ENCODE data around the gene CFAP77. TPM values are rescaled to one million over a fixed set of nuclear protein-coding genes. Genes with fewer than 3 reads are reported as not detected.

Gene CFAP77
- total and polyA plus RNA-seq, 10 of the 15 experiments (the other 5 are each of a cell fraction or from before 2014, with no cell fraction given), result 0.33 TPM; not detected in 9

- H3K27me3 ChIP-seq (replicated peaks in 1 of 2; ENCODE audit: control insufficient read depth in 2 of 2, insufficient read depth in 2 of 2, low read length in 1 of 2), result peaks cover 0 to 12% of the 10 kb centered on the region in 2 experiments; a peak in 1 of 4 replicates
- no peak overlapping the region for H2AFZ ChIP-seq (ENCODE audit: control insufficient read depth, low read depth, low read length)
- RAD21 ChIA-PET (ENCODE audit: unreplicated experiment), result no interaction called here
- POLR2A ChIA-PET, result no interaction called here
- H3K9ac ChIP-seq (ENCODE audit: control insufficient read depth, insufficient read depth, low read length), result no peak overlapping the region
- DNase-seq (ENCODE audit: low read depth, low spot score) (no peak), ATAC-seq (no peak), FAIRE-seq (no peak)
- H3K4me1 ChIP-seq (ENCODE audit: control insufficient read depth, insufficient read depth, low read length), result peaks cover 17% of the 10 kb centered on the region
- intact Hi-C loops (cut with micrococcal nuclease; ENCODE audit: unreplicated experiment), result no loop called here
- no peak overlapping the region for H3K4me2 ChIP-seq (ENCODE audit: control insufficient read depth, insufficient read depth)
- H3K79me2 ChIP-seq (ENCODE audit: control insufficient read depth, insufficient read depth, low read length), result peaks cover 22% of the 10 kb centered on the region
- no peaks in the 10 kb centered on the region; a peak in 1 of 4 replicates for H3K36me3 ChIP-seq (ENCODE audit: control insufficient read depth in 2 of 2, insufficient read depth in 2 of 2, low read length in 1 of 2)
- no peak overlapping the region for H3K27ac ChIP-seq (ENCODE audit: control insufficient read depth, insufficient read depth)
- no peak overlapping the region for H3K4me3 ChIP-seq
- H4K20me1 ChIP-seq (ENCODE audit: control insufficient read depth, insufficient read depth), result no peaks in the 10 kb centered on the region
- CTCF ChIA-PET, result no interaction called here
- no TSS peak for BruUV-seq (replicated peaks)
- 65% methylated on average over 8 of the region's 8 CpGs for WGBS (ENCODE audit: insufficient coverage, insufficient replicate concordance, low lambda C conversion rate, missing lambda C conversion rate)
- H3K9me3 ChIP-seq (replicated peaks; ENCODE audit: control insufficient read depth, insufficient read depth, low read length), result no peaks in the 10 kb centered on the region
- in situ Hi-C loops (cut with MboI), result no loop called here
- SMC1A ChIA-PET (ENCODE audit: uncharacterized antibody, unreplicated experiment), result no interaction called here
- TF ChIP-seq SREBF2 (IDR thresholded peaks at IDR 0.05; ENCODE audit: low read length) (no peak), ZNF207 (IDR thresholded peaks at IDR 0.05; ENCODE audit: borderline replicate concordance) (no peak), ATF7 (IDR thresholded peaks at IDR 0.05; ENCODE audit: low read depth) (no peak), YY1 (IDR thresholded peaks at IDR 0.05; ENCODE audit: low read depth, low read length) (no peak), RFX5 (IDR thresholded peaks at IDR 0.05; ENCODE audit: low read depth, low read length) (no peak), KLF5 (IDR thresholded peaks at IDR 0.05; ENCODE audit: partially characterized antibody) (no peak), MTA3 (IDR thresholded peaks at IDR 0.05; ENCODE audit: borderline replicate concordance, low read length) (no peak), ZNF592 (IDR thresholded peaks at IDR 0.05) (no peak), ELK1 (IDR thresholded peaks at IDR 0.05; ENCODE audit: low read depth, low read length) (no peak), NR2C1 (IDR thresholded peaks at IDR 0.05) (no peak), CEBPB (IDR thresholded peaks at IDR 0.05; ENCODE audit: borderline replicate concordance in 1 of 2, low read depth in 2 of 2, low read length in 2 of 2) (no peak), BMI1 (IDR thresholded peaks at IDR 0.05; ENCODE audit: borderline replicate concordance) (no peak), CREB1 (IDR thresholded peaks at IDR 0.05; ENCODE audit: low read depth) (no peak), RUNX3 (IDR thresholded peaks at IDR 0.05; ENCODE audit: low read length) (no peak), NFXL1 (IDR thresholded peaks at IDR 0.05; ENCODE audit: borderline replicate concordance) (no peak), SMARCA5 (IDR thresholded peaks at IDR 0.05) (no peak)
- TF ChIP-seq, protein P1, sequence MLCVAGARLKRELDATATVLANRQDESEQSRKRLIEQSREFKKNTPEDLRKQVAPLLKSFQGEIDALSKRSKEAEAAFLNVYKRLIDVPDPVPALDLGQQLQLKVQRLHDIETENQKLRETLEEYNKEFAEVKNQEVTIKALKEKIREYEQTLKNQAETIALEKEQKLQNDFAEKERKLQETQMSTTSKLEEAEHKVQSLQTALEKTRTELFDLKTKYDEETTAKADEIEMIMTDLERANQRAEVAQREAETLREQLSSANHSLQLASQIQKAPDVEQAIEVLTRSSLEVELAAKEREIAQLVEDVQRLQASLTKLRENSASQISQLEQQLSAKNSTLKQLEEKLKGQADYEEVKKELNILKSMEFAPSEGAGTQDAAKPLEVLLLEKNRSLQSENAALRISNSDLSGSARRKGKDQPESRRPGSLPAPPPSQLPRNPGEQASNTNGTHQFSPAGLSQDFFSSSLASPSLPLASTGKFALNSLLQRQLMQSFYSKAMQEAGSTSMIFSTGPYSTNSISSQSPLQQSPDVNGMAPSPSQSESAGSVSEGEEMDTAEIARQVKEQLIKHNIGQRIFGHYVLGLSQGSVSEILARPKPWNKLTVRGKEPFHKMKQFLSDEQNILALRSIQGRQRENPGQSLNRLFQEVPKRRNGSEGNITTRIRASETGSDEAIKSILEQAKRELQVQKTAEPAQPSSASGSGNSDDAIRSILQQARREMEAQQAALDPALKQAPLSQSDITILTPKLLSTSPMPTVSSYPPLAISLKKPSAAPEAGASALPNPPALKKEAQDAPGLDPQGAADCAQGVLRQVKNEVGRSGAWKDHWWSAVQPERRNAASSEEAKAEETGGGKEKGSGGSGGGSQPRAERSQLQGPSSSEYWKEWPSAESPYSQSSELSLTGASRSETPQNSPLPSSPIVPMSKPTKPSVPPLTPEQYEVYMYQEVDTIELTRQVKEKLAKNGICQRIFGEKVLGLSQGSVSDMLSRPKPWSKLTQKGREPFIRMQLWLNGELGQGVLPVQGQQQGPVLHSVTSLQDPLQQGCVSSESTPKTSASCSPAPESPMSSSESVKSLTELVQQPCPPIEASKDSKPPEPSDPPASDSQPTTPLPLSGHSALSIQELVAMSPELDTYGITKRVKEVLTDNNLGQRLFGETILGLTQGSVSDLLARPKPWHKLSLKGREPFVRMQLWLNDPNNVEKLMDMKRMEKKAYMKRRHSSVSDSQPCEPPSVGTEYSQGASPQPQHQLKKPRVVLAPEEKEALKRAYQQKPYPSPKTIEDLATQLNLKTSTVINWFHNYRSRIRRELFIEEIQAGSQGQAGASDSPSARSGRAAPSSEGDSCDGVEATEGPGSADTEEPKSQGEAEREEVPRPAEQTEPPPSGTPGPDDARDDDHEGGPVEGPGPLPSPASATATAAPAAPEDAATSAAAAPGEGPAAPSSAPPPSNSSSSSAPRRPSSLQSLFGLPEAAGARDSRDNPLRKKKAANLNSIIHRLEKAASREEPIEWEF (IDR thresholded peaks at IDR 0.05; ENCODE audit: insufficient replicate concordance, low read depth, low read length), result no peak
These were observed 1.5 kb upstream of the CFAP77 start for GRCh38 chr9:132408521-132408920.
